Head of caudate nucleus (tissue), 42 donors: ENCODE results near the gene MACC1.
A peak's percentile ranks its signal among the peaks of the same experiment; 100 is the strongest.

Experiments used
- DNase-seq, 42 donors: peaks; one replicate each; pipeline versions ENCODE4 v3.0.0 to v3.0.0-alpha.2; 2020 to 2021; ENCODE audit warnings: mixed read lengths in 7 of 42
- intact Hi-C: fragments of 100-400 bp; cut with DNase I; formaldehyde crosslinking; loops from one replicate; pipeline ENCODE4 v1.15.0; 2022

Gene MACC1

GRCh38 chr7:20217193-20217948 is at the start of gene MACC1:
Gene MACC1, minus strand, starts transcription at chr7:20217384. Its CDS starts 55,522 bp downstream, at chr7:20161862.
- intact Hi-C loops: no loop called here
- DNase-seq: peak in 3 of 42 donors; percentile 3 to 25 (median 8)

GRCh38 chr7:20264623-20265022 is 47.4 kb upstream of the MACC1 start:
- intact Hi-C loops: no loop called here

GRCh38 chr7:20260223-20260622 is 43.0 kb upstream of the MACC1 start:
- no peak for DNase-seq
- intact Hi-C loops: no loop called here

More at GRCh38 chr7:20264623-20265022, 47.4 kb upstream of the MACC1 start:
- no peak for DNase-seq

- intact Hi-C loops: no loop called here
Measured at GRCh38 chr7:20257212-20257611, 40.0 kb upstream of the MACC1 start.

GRCh38 chr7:20249920-20250319 is 32.7 kb upstream of the MACC1 start:
- intact Hi-C loops: no loop called here
- DNase-seq: no peak

More at GRCh38 chr7:20257212-20257611, 40.0 kb upstream of the MACC1 start:
- DNase-seq: no peak

GRCh38 chr7:20249376-20249775 is 32.2 kb upstream of the MACC1 start:
- no peak for DNase-seq
- intact Hi-C loops: no loop called here

GRCh38 chr7:20246236-20246635 is 29.1 kb upstream of the MACC1 start:
- no peak for DNase-seq
- intact Hi-C loops: no loop called here

GRCh38 chr7:20244334-20245120 is 27.3 kb upstream of the MACC1 start:
- no peak for DNase-seq
- intact Hi-C loops: no loop called here

GRCh38 chr7:20241911-20242261 is 24.7 kb upstream of the MACC1 start:
- intact Hi-C loops: no loop called here
- DNase-seq: no peak

- no peak for DNase-seq
- intact Hi-C loops: no loop called here
Measured at GRCh38 chr7:20241194-20241910, 24.2 kb upstream of the MACC1 start.

- intact Hi-C loops: no loop called here
Measured at GRCh38 chr7:20240080-20240926, 23.1 kb upstream of the MACC1 start.

GRCh38 chr7:20238754-20239324 is 21.7 kb upstream of the MACC1 start:
- intact Hi-C loops: no loop called here
- peak in 5 of 42 donors; percentile 7 to 32 (median 16) for DNase-seq

More at GRCh38 chr7:20240080-20240926, 23.1 kb upstream of the MACC1 start:
- no peak for DNase-seq

- intact Hi-C loops: no loop called here
- DNase-seq: no peak
Measured at GRCh38 chr7:20238194-20238753, 21.1 kb upstream of the MACC1 start.

- intact Hi-C loops: no loop called here
Measured at GRCh38 chr7:20237464-20238193, 20.4 kb upstream of the MACC1 start.

GRCh38 chr7:20236790-20237189 is 19.6 kb upstream of the MACC1 start:
- intact Hi-C loops: no loop called here
- no peak for DNase-seq

More at GRCh38 chr7:20237464-20238193, 20.4 kb upstream of the MACC1 start:
- no peak for DNase-seq

- intact Hi-C loops: no loop called here
- DNase-seq: no peak
Measured at GRCh38 chr7:20236043-20236442, 18.9 kb upstream of the MACC1 start.

GRCh38 chr7:20235288-20235687 is 18.1 kb upstream of the MACC1 start:
- intact Hi-C loops: no loop called here
- DNase-seq: no peak

GRCh38 chr7:20233362-20233761 is 16.2 kb upstream of the MACC1 start:
- intact Hi-C loops: no loop called here

More at GRCh38 chr7:20233362-20233761, 16.2 kb upstream of the MACC1 start:
- no peak for DNase-seq
